Measurements from ENCODE around the gene DENND1B.

GRCh38 chr1:197743578-197743977 is 31.7 kb downstream of the DENND1B start:
- TF ChIP-seq POLR2A (IDR thresholded peaks at IDR 0.05): no peak
- no peak for TF ChIP-seq CTCF (IDR thresholded peaks at IDR 0.05 in 4 of 5, conservative IDR thresholded peaks at IDR 0.05 in 1 of 5)
